Adipocyte (in vitro differentiated cells): ENCODE data around the gene NEUROG1.
"Not testable (repeated sequence)": the region's sequence is repeated elsewhere in the genome, so short reads cannot be mapped to it uniquely, and the experiment has no call there.

ENCODE experiments used
- DNase-seq: peaks from one replicate; pipeline ENCODE4 v3.0.0-alpha.2; 2015; ENCODE audit warnings: low read depth
- H3K27me3 ChIP-seq: replicated peaks from 2 replicates; pipeline ENCODE4 v1.7.0; 2013; ENCODE audit warnings: mild to moderate bottlenecking, low read length, moderate library complexity; ENCODE audit not compliant: control insufficient read depth, insufficient read depth
- H3K36me3 ChIP-seq: 2 replicates; pipeline ENCODE4 v1.7.0; 2013; ENCODE audit warnings: low read length, mild to moderate bottlenecking, moderate library complexity; ENCODE audit not compliant: control insufficient read depth, insufficient read depth, severe bottlenecking
- H3K4me1 ChIP-seq: 2 replicates; pipeline ENCODE4 v1.7.0; 2013; ENCODE audit warnings: mild to moderate bottlenecking, low read length, moderate library complexity; ENCODE audit not compliant: control insufficient read depth, insufficient read depth
- H3K4me3 ChIP-seq: 2 replicates; pipeline ENCODE4 v1.7.0; 2013; ENCODE audit warnings: mild to moderate bottlenecking, low read length, moderate library complexity
- H3K9ac ChIP-seq: 2 replicates; pipeline ENCODE4 v1.7.0; 2013; ENCODE audit warnings: mild to moderate bottlenecking, low read length, moderate library complexity
- H3K9me3 ChIP-seq: 2 replicates; pipeline ENCODE4 v1.7.0; 2013; ENCODE audit warnings: mild to moderate bottlenecking, low read length, moderate library complexity; ENCODE audit not compliant: control insufficient read depth

Gene NEUROG1

GRCh38 chr5:135505973-135506372 is 29.8 kb downstream of the NEUROG1 start:
- peaks cover 64% of the 10 kb centered on the region for H3K27me3 ChIP-seq
- no peak overlapping the region for H3K4me3 ChIP-seq
- peaks cover 16% of the 10 kb centered on the region for H3K9me3 ChIP-seq
- no peak overlapping the region for H3K9ac ChIP-seq
- H3K36me3 ChIP-seq = no peaks in the 10 kb centered on the region
- H3K4me1 ChIP-seq = peaks cover 8% of the 10 kb centered on the region
- DNase-seq = peak; percentile 53

- Histone ChIP-seq H3K36me3 (no peaks in the 10 kb centered on the region), H3K4me1 (peaks cover 8% of the 10 kb centered on the region), H3K27me3 (peaks cover 53% of the 10 kb centered on the region), H3K9me3 (peaks cover 16% of the 10 kb centered on the region), H3K4me3 (no peak overlapping the region), H3K9ac (no peak overlapping the region)
- DNase-seq = no peak
Observed at GRCh38 chr5:135504376-135504775, 31.4 kb downstream of the NEUROG1 start.

- no peak for DNase-seq
- Histone ChIP-seq H3K4me1 (peaks cover 6% of the 10 kb centered on the region), H3K36me3 (no peaks in the 10 kb centered on the region), H3K4me3 (no peak overlapping the region), H3K27me3 (peaks cover 51% of the 10 kb centered on the region), H3K9ac (no peak overlapping the region), H3K9me3 (peaks cover 16% of the 10 kb centered on the region)
Observed at GRCh38 chr5:135503871-135504270, 31.9 kb downstream of the NEUROG1 start.

- Histone ChIP-seq H3K36me3 (no peaks in the 10 kb centered on the region), H3K9ac (no peak overlapping the region), H3K27me3 (peaks cover 46% of the 10 kb centered on the region), H3K9me3 (peaks cover 16% of the 10 kb centered on the region), H3K4me1 (no peaks in the 10 kb centered on the region), H3K4me3 (no peak overlapping the region)
- DNase-seq = no peak
Observed at GRCh38 chr5:135502836-135503520, 32.8 kb downstream of the NEUROG1 start.

- H3K9ac ChIP-seq = no peak overlapping the region
- peaks cover 44% of the 10 kb centered on the region for H3K27me3 ChIP-seq
- H3K9me3 ChIP-seq = peaks cover 16% of the 10 kb centered on the region
- no peaks in the 10 kb centered on the region for H3K4me1 ChIP-seq
- no peak overlapping the region for H3K4me3 ChIP-seq
- no peak for DNase-seq
- no peaks in the 10 kb centered on the region for H3K36me3 ChIP-seq
Observed at GRCh38 chr5:135501965-135502364, 33.8 kb downstream of the NEUROG1 start.

- H3K4me3 ChIP-seq = no peak overlapping the region
- H3K9ac ChIP-seq = no peak overlapping the region
- H3K27me3 ChIP-seq = peaks cover 36% of the 10 kb centered on the region
- no peaks in the 10 kb centered on the region for H3K36me3 ChIP-seq
- H3K4me1 ChIP-seq = peaks cover 10% of the 10 kb centered on the region
- DNase-seq = no peak
- H3K9me3 ChIP-seq = peaks cover 7% of the 10 kb centered on the region
Observed at GRCh38 chr5:135498637-135498995, 37.1 kb downstream of the NEUROG1 start.

- Histone ChIP-seq H3K4me1 (peaks cover 15% of the 10 kb centered on the region), H3K4me3 (no peak overlapping the region), H3K9ac (no peak overlapping the region), H3K9me3 (peaks cover 2% of the 10 kb centered on the region), H3K36me3 (no peaks in the 10 kb centered on the region), H3K27me3 (peaks cover 31% of the 10 kb centered on the region)
- peak; percentile 51 for DNase-seq
Observed at GRCh38 chr5:135497971-135498636, 37.7 kb downstream of the NEUROG1 start.

GRCh38 chr5:135495531-135495930 is 40.2 kb downstream of the NEUROG1 start:
- not testable (repeated sequence) for DNase-seq, H3K36me3 ChIP-seq, H3K4me3 ChIP-seq, H3K9me3 ChIP-seq, H3K9ac ChIP-seq
- Histone ChIP-seq H3K27me3 (peaks cover 17% of the 10 kb centered on the region), H3K4me1 (peaks cover 20% of the 10 kb centered on the region)

- Histone ChIP-seq H3K9me3 (no peaks in the 10 kb centered on the region), H3K4me1 (peaks cover 30% of the 10 kb centered on the region), H3K36me3 (no peaks in the 10 kb centered on the region), H3K27me3 (peaks cover 25% of the 10 kb centered on the region), H3K9ac (no peak overlapping the region), H3K4me3 (no peak overlapping the region)
- no peak for DNase-seq
Observed at GRCh38 chr5:135494196-135494595, 41.6 kb downstream of the NEUROG1 start.

GRCh38 chr5:135493406-135494180 is 42.2 kb downstream of the NEUROG1 start:
- Histone ChIP-seq H3K27me3 (peaks cover 20% of the 10 kb centered on the region), H3K36me3 (no peaks in the 10 kb centered on the region), H3K4me3 (no peak overlapping the region), H3K9ac (peak overlapping the region; percentile 12), H3K4me1 (peaks cover 36% of the 10 kb centered on the region), H3K9me3 (no peaks in the 10 kb centered on the region)
- DNase-seq = peak; percentile 92

- Histone ChIP-seq H3K27me3 (peaks cover 24% of the 10 kb centered on the region), H3K36me3 (no peaks in the 10 kb centered on the region), H3K9ac (no peak overlapping the region), H3K4me3 (no peak overlapping the region), H3K9me3 (no peaks in the 10 kb centered on the region), H3K4me1 (peaks cover 41% of the 10 kb centered on the region)
- DNase-seq = no peak
Observed at GRCh38 chr5:135492319-135492626, 43.5 kb downstream of the NEUROG1 start.
